GM19395 (cell line): ENCODE data around the gene NUFIP1.
A peak's percentile ranks its signal among the peaks of the same experiment; 100 is the strongest.
"Not testable (repeated sequence)": the region's sequence is repeated elsewhere in the genome, so short reads cannot be mapped to it uniquely, and the experiment has no call there.

Experiments
- ATAC-seq: cut with Tn5 transposase; IDR thresholded peaks from one replicate; pipeline ENCODE4 v1.9.1; 2021; ENCODE audit warnings: mild to moderate bottlenecking, moderate library complexity; ENCODE audit not compliant: unreplicated experiment

Gene NUFIP1

DNA sequence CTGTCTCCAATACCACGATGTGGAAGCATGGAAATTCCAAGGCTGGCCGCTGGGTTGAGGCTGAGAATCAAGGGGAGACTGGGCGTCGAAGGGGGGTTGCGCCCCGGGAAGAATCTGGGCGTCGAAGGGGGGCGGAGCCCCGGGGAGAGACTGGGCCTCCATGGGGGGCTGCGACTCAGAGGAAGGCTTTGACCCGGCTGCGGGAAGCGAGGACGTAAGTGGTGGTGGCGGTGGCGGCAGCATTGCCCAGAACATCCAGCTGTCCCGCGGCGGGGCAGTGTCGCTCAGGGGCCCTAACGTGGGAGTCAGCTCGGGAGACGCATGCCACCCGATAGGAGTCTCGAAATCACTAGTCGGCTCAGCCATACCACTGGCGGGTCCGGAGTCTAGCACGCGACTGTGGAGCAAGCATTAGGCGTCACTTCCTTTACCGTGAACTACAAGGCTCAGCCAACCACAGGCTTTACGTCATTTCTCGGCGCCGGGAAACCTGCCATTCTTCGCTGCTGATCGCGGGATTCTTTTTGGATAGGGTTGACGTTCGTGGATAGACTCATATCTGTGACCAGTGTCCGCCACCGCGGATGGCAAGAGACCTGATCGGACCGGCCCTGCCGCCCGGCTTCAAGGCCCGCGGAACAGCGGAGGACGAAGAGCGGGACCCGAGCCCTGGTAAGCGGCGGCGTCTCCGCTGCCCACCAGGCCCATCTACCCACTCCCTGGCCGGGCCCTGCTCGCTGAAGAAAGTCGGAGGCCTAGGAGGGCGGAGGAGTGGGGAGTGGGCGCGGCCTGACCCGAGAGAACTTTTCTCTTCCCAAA lies at the start of gene NUFIP1, which contains the start of gene GPALPP1:
Gene NUFIP1 (minus strand): TSS at position 401 of the 819 bp plus-strand sequence. CDS start 35 bp downstream, at position 366.
Gene GPALPP1 (plus strand): TSS at position 468 of the 819 bp plus-strand sequence. CDS start 117 bp downstream, at position 585.
- ATAC-seq, result peak; percentile 95

DNA sequence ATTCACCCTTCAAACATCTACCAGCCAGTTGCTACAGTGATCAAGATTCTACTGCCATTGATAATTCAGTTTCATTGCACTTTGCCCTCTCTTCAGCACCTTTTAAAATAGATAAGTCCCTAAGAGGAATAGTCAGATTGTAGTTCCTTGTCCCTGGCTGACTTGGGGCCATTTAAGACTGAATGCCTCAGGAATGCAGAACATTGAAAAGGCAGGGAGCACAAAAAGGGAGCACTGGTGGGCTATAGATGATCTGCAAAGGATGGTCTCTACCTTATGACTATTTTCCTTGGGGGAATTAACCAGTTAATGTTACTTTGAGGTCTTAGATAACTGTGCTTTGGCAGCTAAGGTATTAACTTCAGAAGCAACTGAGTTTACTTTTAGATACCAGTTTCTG lies 46.9 kb upstream of the NUFIP1 start:
- ATAC-seq, result no peak

DNA sequence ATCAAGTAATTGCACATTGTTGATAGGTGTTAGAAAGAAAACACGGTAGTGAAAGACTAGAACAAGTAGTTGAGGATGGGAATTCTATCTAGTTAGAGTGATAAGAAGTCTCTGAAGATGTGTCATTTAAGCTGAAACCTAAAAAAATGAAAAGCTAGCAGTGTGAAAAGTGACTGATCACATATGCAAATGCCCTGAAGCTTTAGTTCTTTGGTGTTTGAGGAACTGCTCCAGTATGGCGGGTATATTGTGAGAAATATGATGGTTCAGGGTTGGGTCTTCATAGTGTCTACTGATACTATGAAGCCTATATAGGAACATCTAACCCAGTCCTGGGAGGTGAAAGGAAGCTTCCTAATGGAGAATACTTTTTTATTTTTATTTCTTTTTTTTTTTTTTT lies 45.1 kb upstream of the NUFIP1 start:
- no peak for ATAC-seq

DNA sequence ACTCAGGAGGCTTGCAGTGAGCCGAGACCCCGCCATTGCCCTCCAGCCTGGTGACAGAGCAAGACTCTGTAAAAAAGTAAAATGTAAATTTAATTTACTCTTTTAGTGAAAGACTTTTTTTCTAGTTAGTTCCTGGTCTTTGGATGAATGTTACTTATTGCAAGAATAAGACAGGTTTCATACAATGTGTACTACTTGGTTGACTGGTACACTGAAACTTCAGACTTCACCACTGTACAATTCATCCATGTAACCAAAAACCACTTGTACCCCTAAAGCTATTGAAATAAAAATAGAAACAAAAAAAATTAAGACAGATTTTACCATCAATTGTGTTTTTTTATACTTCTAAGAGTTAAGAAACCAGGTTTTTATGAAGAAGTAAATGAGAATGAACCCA lies 35.6 kb upstream of the NUFIP1 start:
- no peak for ATAC-seq

DNA sequence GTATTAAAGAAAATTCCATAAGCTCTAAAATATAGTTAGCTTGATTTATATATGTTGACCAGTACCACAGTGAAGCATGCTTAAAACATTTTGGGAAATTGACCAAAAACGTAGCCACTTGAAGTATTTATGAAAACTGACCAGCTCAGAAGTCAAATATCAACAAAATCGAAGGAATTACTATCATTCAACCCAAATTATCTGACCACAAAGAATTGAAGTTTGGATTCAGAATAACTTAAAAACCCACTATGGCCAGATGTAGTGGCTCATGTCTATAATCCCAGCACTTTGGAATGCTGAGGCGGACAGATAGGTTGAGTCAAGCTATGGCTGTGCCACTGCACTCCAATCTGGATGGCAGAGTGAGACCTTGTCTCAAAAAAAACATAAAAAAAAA lies 32.0 kb upstream of the NUFIP1 start:
- ATAC-seq, result no peak

DNA sequence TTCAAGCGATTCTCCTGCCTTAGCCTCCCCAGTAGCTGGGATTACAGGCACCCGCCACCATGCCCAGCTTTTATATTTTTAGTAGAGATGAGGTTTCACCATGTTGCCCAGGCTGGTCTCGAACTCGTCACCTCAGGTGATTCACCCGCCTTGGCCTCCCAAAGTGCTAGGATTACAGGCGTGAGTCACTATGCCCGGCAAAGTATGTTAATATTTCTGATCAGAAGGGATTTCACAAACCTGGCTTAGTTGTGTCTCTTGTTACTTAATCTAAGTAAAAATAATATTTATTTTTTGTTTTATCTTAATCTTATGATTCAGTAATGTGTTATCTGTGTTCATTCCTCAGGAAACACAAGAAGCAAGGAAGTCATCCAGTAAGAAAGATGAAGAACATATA lies 30.7 kb upstream of the NUFIP1 start:
- ATAC-seq, result not testable (repeated sequence)

DNA sequence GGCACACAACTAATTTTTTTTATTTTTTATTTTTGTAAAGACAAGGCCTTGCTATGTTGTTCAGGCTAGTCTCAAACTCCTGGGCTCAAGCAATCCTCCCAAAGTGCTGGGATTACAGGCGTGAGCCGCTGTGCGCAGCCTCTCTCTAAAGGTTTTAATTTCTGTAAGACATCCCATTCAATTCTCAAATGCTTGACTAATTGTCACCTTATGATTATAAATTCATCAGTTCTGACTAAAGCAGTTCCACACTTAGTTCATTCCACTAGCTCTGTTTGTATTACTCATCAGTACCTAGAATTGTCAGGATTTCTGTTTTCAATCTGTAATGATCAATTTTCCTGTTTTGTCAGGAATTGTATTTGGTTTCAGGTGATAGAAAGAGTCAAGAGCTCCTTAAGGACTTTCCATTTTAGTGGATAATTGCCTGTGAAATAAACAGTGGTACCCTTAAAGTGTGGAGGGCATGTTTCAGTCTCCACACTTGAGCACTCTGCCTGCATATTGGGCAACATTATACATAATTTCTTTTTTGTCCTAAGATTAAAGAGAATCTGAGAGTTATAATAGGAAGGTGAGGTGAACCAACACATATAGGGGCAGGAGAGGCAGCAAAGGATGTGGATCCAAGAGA lies 27.6 kb upstream of the NUFIP1 start:
- no peak for ATAC-seq

DNA sequence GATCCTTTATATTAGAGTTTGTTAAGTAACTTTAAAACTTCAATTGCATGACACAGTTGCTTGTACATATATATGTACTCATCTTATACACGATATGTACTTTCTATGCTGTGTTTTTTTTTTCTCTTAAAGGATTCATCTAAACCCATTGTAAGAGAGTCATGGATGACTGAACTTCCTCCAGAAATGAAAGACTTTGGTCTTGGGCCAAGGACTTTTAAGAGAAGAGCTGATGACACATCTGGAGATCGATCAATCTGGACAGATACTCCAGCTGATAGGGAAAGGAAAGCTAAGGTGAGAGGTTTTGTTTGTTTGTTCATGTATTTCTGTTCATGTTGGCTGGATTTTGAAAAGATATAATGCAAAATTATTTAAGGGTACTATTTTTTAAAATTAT lies 26.0 kb upstream of the NUFIP1 start:
- no peak for ATAC-seq

DNA sequence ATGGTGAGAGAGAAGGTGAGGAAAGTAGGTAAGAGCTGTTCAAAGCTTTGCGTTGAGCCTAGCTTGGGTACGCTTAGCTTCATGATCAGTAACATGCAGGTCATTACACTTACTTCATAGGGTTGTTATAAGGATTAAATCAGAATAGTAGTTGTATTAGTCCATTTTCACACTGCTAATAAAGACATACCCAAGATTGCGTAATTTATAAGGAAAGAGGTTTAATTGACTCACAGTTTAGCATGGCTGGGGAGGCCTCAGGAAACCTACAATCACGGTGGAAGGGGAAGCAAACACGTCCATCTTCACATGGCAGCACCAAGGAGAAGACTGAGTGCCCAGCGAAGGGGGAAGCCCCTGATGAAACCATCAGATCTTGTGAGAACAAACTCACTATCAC lies 21.9 kb upstream of the NUFIP1 start:
- no peak for ATAC-seq

DNA sequence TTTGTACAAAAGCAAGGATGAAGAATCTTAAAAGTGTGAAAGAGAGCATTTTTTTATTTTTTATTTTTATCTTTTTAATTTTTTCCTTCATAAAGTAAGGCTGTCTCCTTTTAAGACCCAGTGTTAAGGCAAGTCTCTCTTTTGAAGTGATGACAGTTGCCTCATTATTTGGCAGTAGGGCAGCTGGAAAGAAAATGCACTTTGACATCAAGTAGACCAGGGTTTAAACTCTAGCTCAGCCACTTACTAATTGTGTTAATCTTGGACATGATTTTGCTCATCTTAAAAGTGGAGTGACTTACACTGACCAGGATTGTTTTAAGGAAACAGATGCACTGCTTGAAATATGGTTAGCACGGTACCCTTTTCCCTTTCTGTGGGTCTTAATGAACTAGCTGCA lies 18.6 kb upstream of the NUFIP1 start:
- no peak for ATAC-seq

DNA sequence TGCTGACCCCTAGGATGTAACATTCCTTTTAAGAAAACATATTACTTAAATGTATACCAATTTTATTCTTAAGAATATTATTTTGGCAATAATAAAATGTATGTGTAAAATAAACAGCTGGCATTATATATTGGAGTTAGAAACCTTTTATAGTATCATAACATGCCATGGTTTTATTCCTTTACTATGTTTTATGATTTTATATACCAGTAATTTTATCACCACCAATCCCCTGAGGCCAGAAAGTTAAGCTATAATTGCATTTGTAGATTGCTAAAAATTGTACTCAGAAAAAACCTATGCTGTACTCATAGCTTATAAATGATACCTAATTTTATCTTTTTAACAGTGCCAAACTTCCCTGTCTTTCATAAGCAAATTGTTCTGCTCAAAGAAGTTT lies 18.0 kb upstream of the NUFIP1 start:
- no peak for ATAC-seq

DNA sequence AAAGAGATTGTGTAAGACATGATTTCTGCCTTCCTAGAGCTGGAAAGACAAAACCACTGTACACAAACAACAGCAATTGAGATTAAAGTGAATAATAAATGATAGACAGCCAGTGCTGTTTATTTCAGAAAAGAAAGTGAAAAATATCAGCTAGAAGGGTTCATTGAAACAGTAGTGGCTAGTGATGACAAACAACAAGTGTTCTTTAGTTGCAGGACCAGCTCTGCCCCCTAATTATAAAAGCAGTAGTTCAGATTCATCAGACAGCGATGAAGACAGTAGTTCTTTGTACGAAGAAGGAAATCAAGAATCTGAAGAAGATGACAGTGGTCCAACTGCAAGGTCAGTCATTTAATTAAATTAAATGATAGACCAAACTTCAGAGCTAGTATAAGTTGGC lies 14.8 kb upstream of the NUFIP1 start:
- ATAC-seq, result no peak

DNA sequence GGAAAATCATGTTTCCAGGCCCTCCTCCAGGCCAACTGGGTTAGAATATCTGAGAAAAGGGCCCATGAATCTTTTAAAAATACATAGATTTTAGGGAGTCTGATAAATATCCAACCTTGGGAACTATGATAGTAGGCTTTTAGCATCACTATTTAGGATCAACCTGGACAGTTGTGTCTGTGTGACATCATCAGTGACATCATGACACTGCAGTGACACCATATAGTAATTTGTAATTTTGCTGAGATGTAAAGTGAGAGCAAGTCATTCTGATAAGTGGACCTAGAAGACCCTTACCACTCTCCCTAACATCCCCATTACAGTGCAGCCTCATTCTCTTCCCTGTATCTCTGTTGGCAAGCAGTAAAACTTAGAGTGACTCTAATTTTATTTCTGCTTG lies 14.1 kb upstream of the NUFIP1 start:
- no peak for ATAC-seq

DNA sequence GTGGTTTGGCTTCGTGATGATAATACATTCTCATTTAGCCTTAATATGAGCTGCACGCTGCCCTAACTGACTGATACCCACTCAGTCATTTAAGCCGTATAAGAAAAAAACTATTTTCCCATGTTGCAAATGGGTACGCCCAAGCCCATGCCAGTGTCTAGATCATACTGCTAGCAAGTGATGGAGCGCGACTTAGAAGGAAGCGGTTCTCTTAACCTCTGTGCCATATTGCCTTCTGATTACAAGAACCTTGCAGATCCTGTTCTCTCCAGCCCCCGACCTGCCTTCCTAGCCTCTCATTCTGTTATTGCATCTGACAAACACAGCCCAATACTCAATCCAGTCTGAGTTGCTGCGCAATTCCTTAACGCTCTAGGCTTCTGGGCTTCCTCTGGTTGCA lies 670 bp upstream of the NUFIP1 start:
- ATAC-seq, result peak; percentile 14

DNA sequence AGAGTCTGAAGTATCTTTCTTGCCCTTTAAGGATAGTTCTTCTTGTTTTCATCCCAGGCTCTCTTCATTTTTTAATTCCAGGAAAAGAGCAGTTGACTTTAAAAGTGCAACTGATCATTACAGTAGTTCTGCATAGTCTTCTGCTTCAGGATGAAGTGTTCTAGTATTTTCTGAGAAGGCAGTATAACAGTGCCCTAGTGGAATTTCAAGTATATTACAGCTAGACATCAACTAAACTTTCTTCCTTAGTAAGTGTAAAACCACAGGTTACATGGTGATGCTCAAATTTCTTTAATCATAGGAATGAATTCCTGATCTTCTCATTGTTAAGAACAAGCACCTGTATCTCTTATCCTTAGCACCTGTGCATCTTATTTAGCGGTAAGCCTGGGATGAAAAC lies 10.9 kb downstream of the NUFIP1 start:
- ATAC-seq, result no peak

DNA sequence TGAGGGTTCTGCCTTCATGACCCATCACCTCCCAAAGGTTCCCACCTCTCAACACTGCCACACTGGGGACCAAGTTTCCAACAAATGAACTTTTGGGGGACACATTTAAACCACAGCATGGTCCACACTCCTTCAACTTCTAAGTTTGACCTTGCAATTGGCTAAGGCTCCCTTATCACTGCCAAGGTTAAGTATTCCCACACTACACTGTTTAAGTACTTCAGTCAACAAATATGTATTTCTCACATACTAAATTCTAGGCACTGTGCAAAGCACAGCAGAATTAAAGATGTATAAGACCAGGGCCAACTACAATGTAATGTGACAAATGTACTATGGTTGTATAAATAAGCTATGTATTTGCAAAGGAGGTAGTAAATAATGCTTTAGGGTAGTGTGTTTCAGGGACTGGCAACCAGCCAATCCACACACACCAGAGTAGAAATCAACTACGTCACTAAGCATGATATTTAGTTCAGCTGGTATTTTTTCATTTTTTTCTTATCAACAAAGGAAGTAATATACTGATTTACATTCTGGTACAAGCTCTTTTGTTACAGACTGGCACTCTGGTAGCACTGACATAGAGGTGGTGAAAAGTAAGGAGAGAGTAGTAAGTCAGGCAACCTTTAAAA lies 12.2 kb downstream of the NUFIP1 start:
- ATAC-seq, result no peak

DNA sequence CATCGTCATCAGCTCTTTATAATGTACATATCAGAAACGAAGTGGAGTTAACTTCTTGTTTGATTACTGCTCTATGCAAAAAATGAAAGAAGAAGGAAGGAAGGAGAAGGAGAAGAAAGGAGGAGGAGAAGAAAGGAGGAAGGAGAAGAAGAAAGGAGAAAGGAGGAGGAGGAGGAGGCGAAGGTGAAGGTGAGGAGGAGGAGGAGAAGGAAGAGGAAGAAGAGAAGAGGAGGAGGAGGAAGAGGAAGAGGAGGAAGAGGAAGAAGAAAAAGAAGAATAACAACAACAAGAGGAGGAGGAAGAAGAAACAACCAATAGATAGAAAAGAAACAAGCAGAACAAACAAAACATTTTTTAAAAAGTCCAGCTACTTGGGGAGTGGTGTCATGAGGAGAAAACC lies 13.1 kb downstream of the NUFIP1 start:
- ATAC-seq, result no peak

DNA sequence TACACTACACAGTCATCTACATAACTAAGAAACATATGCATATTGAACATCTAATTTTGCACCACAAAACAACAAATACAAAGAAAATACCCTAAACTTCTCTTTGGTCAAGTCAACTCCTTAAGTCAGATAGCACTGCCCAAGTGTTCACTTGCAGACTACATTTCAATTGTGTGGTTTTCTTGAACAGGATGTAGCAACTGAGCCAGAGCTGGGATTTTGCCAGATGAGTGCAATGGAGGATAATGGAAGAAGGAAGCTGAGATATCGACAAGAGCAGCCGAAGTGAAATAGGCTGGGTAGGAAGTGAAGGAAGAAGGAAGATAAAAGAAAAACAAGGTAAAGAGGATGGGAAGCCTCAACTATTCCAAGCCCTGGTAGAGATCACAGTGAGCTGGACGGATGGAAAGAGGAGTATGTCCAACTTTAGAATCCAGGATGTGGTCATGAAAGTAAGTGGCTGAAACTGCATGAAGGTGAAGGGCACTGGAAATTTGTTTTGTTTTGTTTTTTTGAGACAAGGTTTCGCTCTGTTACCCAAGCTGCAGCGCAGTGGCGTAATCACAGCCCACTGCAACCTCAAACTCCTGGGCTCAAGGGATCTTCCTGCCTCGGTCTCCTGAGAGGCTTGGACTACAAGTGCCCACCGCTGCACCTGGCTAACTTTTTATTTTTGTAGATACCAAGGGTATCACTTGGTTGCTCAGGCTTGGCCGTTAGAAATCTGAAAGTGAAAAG lies 15.0 kb downstream of the NUFIP1 start:
- ATAC-seq, result peak; percentile 73

DNA sequence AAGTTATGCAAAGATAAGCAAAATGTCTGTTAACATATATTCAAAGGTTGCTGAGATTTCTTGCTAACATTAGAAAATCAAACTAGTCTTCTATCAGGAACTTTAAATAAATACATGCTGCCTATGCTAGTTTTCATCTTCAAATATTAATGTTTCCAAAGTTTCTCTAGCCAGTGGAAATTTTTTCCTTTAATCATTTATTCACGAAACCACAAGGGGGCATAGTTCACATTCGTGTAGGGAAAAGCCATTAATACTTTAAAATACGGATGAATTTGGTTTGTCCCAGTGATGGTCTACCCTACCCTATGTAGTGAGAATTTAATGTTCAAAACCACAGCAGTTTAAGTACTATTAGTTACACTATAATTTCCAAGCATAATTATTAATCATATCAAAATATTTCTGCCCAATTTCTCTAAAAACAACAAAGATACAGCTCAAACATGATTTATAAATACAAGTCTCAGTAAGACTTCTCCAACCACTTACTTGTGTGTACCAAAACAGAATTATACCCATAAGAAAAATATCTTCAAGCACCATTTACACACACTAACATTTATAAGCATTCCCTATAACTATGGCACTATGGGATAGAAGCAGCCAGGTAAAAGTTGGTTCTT lies 16.2 kb downstream of the NUFIP1 start:
- no peak for ATAC-seq

DNA sequence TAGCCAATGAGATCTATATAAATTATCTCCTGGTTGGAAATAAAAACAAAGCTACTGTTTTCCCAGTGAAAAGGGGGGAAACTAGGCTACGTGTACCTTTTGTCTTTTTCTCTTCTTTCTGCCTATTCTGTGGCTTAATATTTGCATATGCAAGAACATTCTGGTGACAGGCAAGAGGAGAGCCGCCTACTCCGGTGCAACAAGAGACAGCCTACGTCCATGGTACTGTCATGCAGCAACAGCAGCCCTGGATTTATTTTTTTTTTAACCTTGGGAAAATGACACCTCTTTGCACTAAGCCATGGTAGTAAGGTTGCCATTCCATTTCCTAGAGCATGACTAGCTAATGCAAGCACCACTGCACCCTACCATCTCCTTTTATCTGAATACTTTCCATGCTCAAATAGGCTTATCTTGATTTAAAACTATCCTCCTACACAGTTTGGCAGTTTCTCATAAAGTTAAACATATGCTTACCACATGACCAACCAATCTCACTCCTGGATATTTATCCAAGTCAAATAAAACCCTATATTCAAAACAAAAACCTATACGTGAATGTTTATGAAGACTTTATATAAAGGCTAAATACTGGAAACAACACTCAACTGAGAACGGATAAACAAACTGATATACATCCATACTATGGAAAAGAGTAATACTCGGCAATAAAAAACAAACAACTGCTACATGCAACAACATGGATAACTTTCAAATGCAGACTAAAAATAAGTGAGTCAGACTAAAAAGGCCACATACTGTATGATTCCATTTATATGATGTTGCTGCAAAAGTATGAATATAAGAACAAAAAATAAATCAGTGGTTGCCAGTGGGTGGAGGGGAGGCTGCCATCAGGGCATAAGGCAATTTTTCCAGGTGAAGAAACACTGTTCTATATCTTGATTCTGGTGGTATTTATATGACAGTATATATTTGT lies 17.3 kb downstream of the NUFIP1 start:
- no peak for ATAC-seq
